Nephron progenitor cell (in vitro differentiated cells): ENCODE measurements around the gene WDR54.

Experiments
- DNase-seq: peaks from one replicate; pipeline ENCODE4 v3.0.0; 2021
- H3K27ac Mint-ChIP-seq: 2 replicates; pipeline ENCODE4 v1.8.0; 2021; ENCODE audit warnings: mild to moderate bottlenecking, moderate library complexity, mixed read lengths
- H3K27me3 Mint-ChIP-seq: 2 replicates; pipeline ENCODE4 v1.8.0; 2021; ENCODE audit warnings: mild to moderate bottlenecking, low read depth, mixed read lengths; ENCODE audit not compliant: poor library complexity
- H3K36me3 Mint-ChIP-seq: 2 replicates; pipeline ENCODE4 v1.8.0; 2021; ENCODE audit warnings: low read depth, mixed read lengths
- H3K4me1 Mint-ChIP-seq: 2 replicates; pipeline ENCODE4 v1.8.0; 2021; ENCODE audit warnings: mixed read lengths
- H3K4me3 Mint-ChIP-seq: 2 replicates; pipeline ENCODE4 v1.8.0; 2021; ENCODE audit warnings: mild to moderate bottlenecking, moderate library complexity, mixed read lengths
- H3K9me3 Mint-ChIP-seq: 2 replicates; pipeline ENCODE4 v1.8.0; 2021; ENCODE audit warnings: mild to moderate bottlenecking, moderate library complexity, mixed read lengths
- CTCF ChIP-seq: fragments of 200-600 bp; sonication (generic); IDR thresholded peaks from 2 replicates; pipeline ENCODE4 v1.5.0; 2021; ENCODE audit warnings: antibody characterized with exemption

The WDR54 gene

GRCh38 chr2:74413001-74413698 lies 8.4 kb upstream of the WDR54 start:
- peaks cover 10% of the 10 kb centered on the region for H3K4me1 Mint-ChIP-seq
- no peaks in the 10 kb centered on the region for H3K9me3 Mint-ChIP-seq
- no peak for DNase-seq
- no peak overlapping the region for H3K4me3 Mint-ChIP-seq
- peaks cover 4% of the 10 kb centered on the region for H3K36me3 Mint-ChIP-seq
- H3K27ac Mint-ChIP-seq: no peak overlapping the region
- TF ChIP-seq CTCF: no peak
- peaks cover 16% of the 10 kb centered on the region for H3K27me3 Mint-ChIP-seq

GRCh38 chr2:74414441-74414840 lies 7.1 kb upstream of the WDR54 start:
- H3K4me1 Mint-ChIP-seq: peaks cover 10% of the 10 kb centered on the region
- no peak overlapping the region for H3K4me3 Mint-ChIP-seq
- no peak overlapping the region for H3K27ac Mint-ChIP-seq
- H3K27me3 Mint-ChIP-seq: peaks cover 6% of the 10 kb centered on the region
- no peak for TF ChIP-seq CTCF
- H3K36me3 Mint-ChIP-seq: peaks cover 2% of the 10 kb centered on the region
- no peak for DNase-seq
- H3K9me3 Mint-ChIP-seq: no peaks in the 10 kb centered on the region

GRCh38 chr2:74414881-74415761 lies 6.4 kb upstream of the WDR54 start:
- no peak for TF ChIP-seq CTCF
- peaks cover 6% of the 10 kb centered on the region for H3K27me3 Mint-ChIP-seq
- H3K36me3 Mint-ChIP-seq: no peaks in the 10 kb centered on the region
- H3K4me3 Mint-ChIP-seq: no peak overlapping the region
- H3K27ac Mint-ChIP-seq: no peak overlapping the region
- H3K4me1 Mint-ChIP-seq: peaks cover 13% of the 10 kb centered on the region
- H3K9me3 Mint-ChIP-seq: no peaks in the 10 kb centered on the region
- no peak for DNase-seq

- Mint-ChIP-seq H3K4me3 (no peak overlapping the region), H3K36me3 (no peaks in the 10 kb centered on the region), H3K4me1 (peaks cover 20% of the 10 kb centered on the region), H3K9me3 (no peaks in the 10 kb centered on the region), H3K27ac (peak overlapping the region; percentile 49), H3K27me3 (peaks cover 9% of the 10 kb centered on the region)
- no peak for TF ChIP-seq CTCF
- DNase-seq: no peak
Observed at GRCh38 chr2:74415762-74416395, 5.7 kb upstream of the WDR54 start.

GRCh38 chr2:74416778-74417177 lies 4.8 kb upstream of the WDR54 start:
- Mint-ChIP-seq H3K27me3 (peaks cover 13% of the 10 kb centered on the region), H3K36me3 (no peaks in the 10 kb centered on the region), H3K9me3 (no peaks in the 10 kb centered on the region), H3K27ac (no peak overlapping the region), H3K4me1 (peaks cover 26% of the 10 kb centered on the region), H3K4me3 (no peak overlapping the region)
- DNase-seq: no peak
- no peak for TF ChIP-seq CTCF
